Measurements from ENCODE around the gene SMIM5.

DNA sequence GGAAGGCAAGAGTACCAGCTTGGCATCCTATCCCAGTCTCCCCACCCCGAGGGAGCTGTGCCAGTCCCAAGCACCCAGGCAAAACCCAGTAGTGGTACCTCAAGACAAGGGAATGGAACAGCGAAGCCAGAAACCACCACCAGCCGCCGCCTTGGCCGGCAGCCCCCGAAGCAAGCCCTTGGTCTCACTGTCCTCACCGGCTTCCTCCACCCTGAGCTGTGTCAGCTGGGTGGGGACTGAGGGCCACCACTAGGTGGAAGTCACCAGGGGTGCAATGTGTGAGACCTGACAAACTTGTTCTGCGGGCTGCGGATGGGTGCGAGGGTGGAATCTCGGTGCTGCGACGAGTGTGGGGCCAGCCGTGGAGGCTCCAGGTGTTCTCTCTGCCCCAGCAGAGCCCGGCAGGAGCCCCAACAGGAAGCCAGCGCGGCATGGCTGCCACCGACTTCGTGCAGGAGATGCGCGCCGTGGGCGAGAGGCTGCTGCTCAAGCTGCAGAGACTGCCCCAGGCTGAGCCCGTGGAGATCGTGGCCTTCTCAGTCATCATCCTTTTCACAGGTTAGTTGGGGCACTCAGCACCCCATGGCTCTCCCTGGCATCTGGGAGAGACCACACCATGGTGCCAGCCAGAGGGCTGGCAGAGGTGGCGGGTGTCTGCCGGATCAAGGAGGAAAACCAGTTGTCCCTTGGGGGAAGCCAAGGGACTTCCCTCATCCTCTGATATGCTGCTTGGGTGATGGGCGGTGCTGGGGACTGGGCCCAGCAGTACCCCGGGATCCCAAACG, 6.7 kb downstream of the SMIM5 start:
- no peak for TF ChIP-seq CTCF (IDR thresholded peaks at IDR 0.05)
- no peak for TF ChIP-seq EZH2 (IDR thresholded peaks at IDR 0.05)

Measured in neural progenitor cell (in vitro differentiated cells).